Keratinocyte (primary cell): ENCODE measurements around the gene POLR1B. TPM values are rescaled to one million over a fixed set of nuclear protein-coding genes. Genes with fewer than 3 reads are reported as not detected.
"Not testable (repeated sequence)": the region's sequence is repeated elsewhere in the genome, so short reads cannot be mapped to it uniquely, and the experiment has no call there.

Experiments
- DNase-seq: peaks from one replicate; pipeline ENCODE4 v3.0.0-alpha.2; 2011; ENCODE audit warnings: low read depth, missing footprints, low spot score
- FAIRE-seq: peaks from 2 replicates; lab custom pipeline; 2011; peaks lifted over from hg19 to GRCh38; lab: Jason Lieb, UNC
- H2AFZ ChIP-seq: 2 replicates; pipeline ENCODE4 v1.6.0; 2012; ENCODE audit warnings: low read length, control low read depth, inconsistent platforms; ENCODE audit not compliant: control insufficient read depth
- H3K27ac ChIP-seq: 2 replicates; pipeline ENCODE4 v1.5.1; 2011; ENCODE audit warnings: low read length; ENCODE audit not compliant: control insufficient read depth, insufficient read depth
- H3K27me3 ChIP-seq: 3 replicates; pipeline ENCODE4 v1.6.0; 2011; ENCODE audit warnings: low read length; ENCODE audit not compliant: control insufficient read depth, insufficient read depth; ENCODE audit errors: extremely low read depth
- H3K36me3 ChIP-seq, 2 experiments: 2 replicates in 1 of 2; 3 replicates in 1 of 2; pipeline ENCODE4 v1.5.1; 2011; ENCODE audit warnings: low read length in 2 of 2, mild to moderate bottlenecking in 1 of 2; ENCODE audit not compliant: control insufficient read depth in 2 of 2, insufficient read depth in 2 of 2; ENCODE audit errors: extremely low read depth in 1 of 2
- H3K4me1 ChIP-seq: 3 replicates; pipeline ENCODE4 v1.5.1; 2011; ENCODE audit warnings: low read length; ENCODE audit not compliant: control insufficient read depth, insufficient read depth; ENCODE audit errors: extremely low read depth
- H3K4me2 ChIP-seq: 3 replicates; pipeline ENCODE4 v1.6.0; 2011; ENCODE audit warnings: low read depth, low read length; ENCODE audit not compliant: control insufficient read depth, insufficient read depth; ENCODE audit errors: extremely low read depth
- H3K4me3 ChIP-seq, 3 experiments: fragments of 200-600 bp in 1 of 3; sonication (generic) in 1 of 3; 2 replicates in 2 of 3; 3 replicates in 1 of 3; pipeline ENCODE4 v1.5.1; 2011 to 2016; ENCODE audit warnings: low read length in 3 of 3, mild to moderate bottlenecking in 3 of 3, control low read depth in 2 of 3, inconsistent platforms in 1 of 3, low read depth in 1 of 3, mixed read lengths in 1 of 3, mixed run types in 1 of 3, moderate library complexity in 1 of 3; ENCODE audit not compliant: control insufficient read depth in 2 of 3, insufficient read depth in 2 of 3; ENCODE audit errors: extremely low read depth in 1 of 3
- H3K79me2 ChIP-seq: 2 replicates; pipeline ENCODE4 v1.6.0; 2012; ENCODE audit warnings: low read length; ENCODE audit not compliant: control insufficient read depth, insufficient read depth
- H3K9ac ChIP-seq: 3 replicates; pipeline ENCODE4 v1.6.0; 2011; ENCODE audit warnings: low read length; ENCODE audit not compliant: control insufficient read depth, insufficient read depth; ENCODE audit errors: extremely low read depth
- H3K9me1 ChIP-seq: 3 replicates; pipeline ENCODE4 v1.6.0; 2011; ENCODE audit warnings: low read length; ENCODE audit not compliant: control insufficient read depth, insufficient read depth; ENCODE audit errors: extremely low read depth
- H3K9me3 ChIP-seq: 2 replicates; pipeline ENCODE4 v1.5.1; 2012; ENCODE audit warnings: low read depth, low read length; ENCODE audit not compliant: control insufficient read depth
- H4K20me1 ChIP-seq: 3 replicates; pipeline ENCODE4 v1.6.0; 2011; ENCODE audit warnings: low read length; ENCODE audit not compliant: control insufficient read depth, insufficient read depth; ENCODE audit errors: extremely low read depth
- EZH2 ChIP-seq: IDR thresholded peaks from one replicate; pipeline ENCODE4 v1.6.1; 2012; ENCODE audit warnings: inconsistent platforms, mild to moderate bottlenecking, low read length, moderate library complexity
- dilution Hi-C: fragments of 300-500 bp; cut with MboI; formaldehyde crosslinking; loops from one replicate; pipeline ENCODE4 v1.7.0; 2020; ENCODE audit warnings: low sequenced_read_pairs; ENCODE audit not compliant: extremely low pct_ligation_motif_present
- polyA plus RNA-seq, 5 experiments: library from polyadenylated mRNA; depleted of rRNA in 3 of 5; stranded (reverse) in 3 of 5; stranded (forward) in 1 of 5; unstranded in 1 of 5; fragments of >200 nt; gene quantifications; 1 replicate in 1 of 5; 2 replicates in 3 of 5; 3 replicates in 1 of 5; pipeline versions ENCODE4 v1.2.1 to v1.2.3, GENCODE V29; 2011 to 2012; ENCODE audit warnings: missing spikeins in 2 of 5, low read depth in 1 of 5, low replicate concordance in 1 of 5
- TF ChIP-seq, protein P1 (sequence below), 3 experiments: IDR thresholded peaks in 1 of 3; conservative IDR thresholded peaks in 1 of 3; optimal IDR thresholded peaks in 1 of 3; 2 replicates in 2 of 3; 3 replicates in 1 of 3; pipeline versions ENCODE3 to v1.5.1; 2011; ENCODE audit warnings: low read length in 3 of 3, mild to moderate bottlenecking in 3 of 3, moderate library complexity in 2 of 3, control low read depth in 1 of 3, inconsistent platforms in 1 of 3; ENCODE audit not compliant: insufficient read depth in 2 of 3; ENCODE audit errors: extremely low read depth in 1 of 3

POLR1B gene
- polyA plus RNA-seq, 1 donor (not counting 4 experiments of a cell fraction or from before 2014, with no cell fraction given) = 31.9 TPM

DNA sequence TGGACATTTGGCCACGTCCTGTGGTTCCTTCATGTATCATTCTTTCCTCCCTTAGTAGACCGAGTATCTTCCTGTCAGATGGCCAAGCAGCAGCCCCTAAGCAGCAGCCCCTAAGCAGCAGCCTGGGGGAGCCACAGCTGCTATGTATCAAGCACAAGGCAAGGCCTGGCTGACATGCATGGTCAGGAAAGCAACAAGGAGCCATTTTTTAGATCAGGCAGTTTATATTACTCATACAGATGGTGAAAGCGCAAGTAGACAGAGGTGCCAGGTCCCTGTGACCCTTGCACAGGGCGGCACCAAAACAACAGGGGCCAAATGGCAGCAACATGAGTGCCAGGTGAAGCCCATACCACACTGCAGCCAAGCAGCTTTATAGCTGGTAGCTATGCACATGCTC is 64.3 kb downstream of the POLR1B start:
- H3K9me1 ChIP-seq = no peaks in the 10 kb centered on the region
- FAIRE-seq (no peak), DNase-seq (no peak)
- no peak overlapping the region for H3K27ac ChIP-seq
- peaks cover 7% of the 10 kb centered on the region for H3K4me1 ChIP-seq
- no peak overlapping the region for H2AFZ ChIP-seq
- no peaks in the 10 kb centered on the region for H3K36me3 ChIP-seq
- H4K20me1 ChIP-seq = no peaks in the 10 kb centered on the region
- no peak overlapping the region for H3K4me3 ChIP-seq
- no peak overlapping the region for H3K4me2 ChIP-seq
- H3K9me3 ChIP-seq = no peaks in the 10 kb centered on the region
- H3K79me2 ChIP-seq = no peaks in the 10 kb centered on the region
- H3K27me3 ChIP-seq = no peaks in the 10 kb centered on the region
- TF ChIP-seq EZH2 = no peak
- H3K9ac ChIP-seq = no peak overlapping the region
- dilution Hi-C loops = no loop called here

DNA sequence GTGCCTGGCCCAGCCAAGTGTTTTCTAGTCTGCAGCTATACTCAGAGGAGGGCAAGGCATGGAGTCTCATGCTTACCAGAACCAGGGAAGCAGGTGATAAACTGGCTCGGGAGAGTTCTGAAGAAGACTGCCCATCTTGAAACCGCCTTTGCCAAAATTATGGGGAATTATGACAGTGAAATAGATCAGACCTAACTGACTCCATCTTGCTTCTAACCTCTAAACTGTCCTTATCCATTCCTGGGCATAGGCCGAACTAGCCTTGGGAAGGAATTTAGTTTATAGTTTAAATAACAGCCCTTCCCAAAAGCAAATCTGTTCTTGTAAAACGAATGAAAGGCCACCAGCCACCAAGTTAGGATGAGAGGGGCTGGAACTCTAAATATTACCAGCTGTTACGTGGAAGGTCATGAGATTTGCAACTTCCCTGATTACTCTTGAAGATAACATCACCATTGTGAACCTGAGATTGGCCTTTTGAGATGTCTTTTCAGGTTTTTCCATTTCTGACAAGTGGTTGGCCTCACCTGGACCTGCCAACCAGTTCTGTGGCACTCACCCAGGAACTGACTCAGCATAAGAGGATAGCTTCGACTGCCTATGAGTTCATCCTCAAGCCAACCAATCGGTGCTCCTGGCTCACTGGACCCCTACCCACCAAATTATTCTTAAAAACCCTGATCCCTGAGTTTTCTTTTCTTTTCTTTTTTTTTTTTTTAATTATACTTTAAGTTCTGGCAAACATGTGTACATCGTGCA is 65.6 kb downstream of the POLR1B start:
- Histone ChIP-seq H3K36me3 (no peaks in the 10 kb centered on the region), H3K9ac (no peak overlapping the region), H3K27ac (no peak overlapping the region), H2AFZ (no peak overlapping the region), H3K27me3 (no peaks in the 10 kb centered on the region), H3K9me3 (no peaks in the 10 kb centered on the region), H3K4me3 (no peak overlapping the region), H3K9me1 (no peaks in the 10 kb centered on the region), H4K20me1 (no peaks in the 10 kb centered on the region), H3K4me1 (peaks cover 3% of the 10 kb centered on the region), H3K4me2 (no peak overlapping the region), H3K79me2 (no peaks in the 10 kb centered on the region)
- dilution Hi-C loops = no loop called here
- peak; percentile 51 for FAIRE-seq
- no peak for DNase-seq
- no peak for TF ChIP-seq EZH2
- TF ChIP-seq, protein P1, sequence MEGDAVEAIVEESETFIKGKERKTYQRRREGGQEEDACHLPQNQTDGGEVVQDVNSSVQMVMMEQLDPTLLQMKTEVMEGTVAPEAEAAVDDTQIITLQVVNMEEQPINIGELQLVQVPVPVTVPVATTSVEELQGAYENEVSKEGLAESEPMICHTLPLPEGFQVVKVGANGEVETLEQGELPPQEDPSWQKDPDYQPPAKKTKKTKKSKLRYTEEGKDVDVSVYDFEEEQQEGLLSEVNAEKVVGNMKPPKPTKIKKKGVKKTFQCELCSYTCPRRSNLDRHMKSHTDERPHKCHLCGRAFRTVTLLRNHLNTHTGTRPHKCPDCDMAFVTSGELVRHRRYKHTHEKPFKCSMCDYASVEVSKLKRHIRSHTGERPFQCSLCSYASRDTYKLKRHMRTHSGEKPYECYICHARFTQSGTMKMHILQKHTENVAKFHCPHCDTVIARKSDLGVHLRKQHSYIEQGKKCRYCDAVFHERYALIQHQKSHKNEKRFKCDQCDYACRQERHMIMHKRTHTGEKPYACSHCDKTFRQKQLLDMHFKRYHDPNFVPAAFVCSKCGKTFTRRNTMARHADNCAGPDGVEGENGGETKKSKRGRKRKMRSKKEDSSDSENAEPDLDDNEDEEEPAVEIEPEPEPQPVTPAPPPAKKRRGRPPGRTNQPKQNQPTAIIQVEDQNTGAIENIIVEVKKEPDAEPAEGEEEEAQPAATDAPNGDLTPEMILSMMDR (optimal IDR thresholded peaks at IDR 0.05 in 1 of 3, IDR thresholded peaks at IDR 0.05 in 1 of 3, conservative IDR thresholded peaks at IDR 0.05 in 1 of 3; ENCODE audit: extremely low read depth in 1 of 3, insufficient read depth in 2 of 3, low read length in 3 of 3) = no peak

DNA sequence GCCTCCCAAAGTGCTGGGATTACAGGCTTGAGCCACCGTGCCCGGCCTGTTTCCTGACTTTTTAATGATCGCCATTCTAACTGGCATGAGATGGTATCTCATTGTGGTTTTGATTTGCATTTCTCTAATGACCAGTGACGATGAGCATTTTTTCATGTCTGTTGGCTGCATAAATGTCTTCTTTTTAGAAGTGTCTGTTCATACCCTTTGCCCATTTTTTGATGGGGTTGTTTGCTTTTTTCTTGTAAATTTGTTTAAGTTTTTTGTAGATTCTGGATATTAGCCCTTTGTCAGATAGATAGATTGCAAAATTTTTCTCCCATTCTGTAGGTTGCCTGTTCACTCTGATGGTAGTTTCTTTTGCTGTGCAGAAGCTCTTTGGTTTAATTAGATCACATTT is 67.1 kb downstream of the POLR1B start:
- H3K4me1 ChIP-seq, H3K79me2 ChIP-seq, H3K4me3 ChIP-seq, dilution Hi-C loops, H3K36me3 ChIP-seq, H3K9me3 ChIP-seq, H3K9ac ChIP-seq, DNase-seq, H3K4me2 ChIP-seq, H3K27ac ChIP-seq, H3K9me1 ChIP-seq, FAIRE-seq, H4K20me1 ChIP-seq, H3K27me3 ChIP-seq, H2AFZ ChIP-seq: not testable (repeated sequence)

DNA sequence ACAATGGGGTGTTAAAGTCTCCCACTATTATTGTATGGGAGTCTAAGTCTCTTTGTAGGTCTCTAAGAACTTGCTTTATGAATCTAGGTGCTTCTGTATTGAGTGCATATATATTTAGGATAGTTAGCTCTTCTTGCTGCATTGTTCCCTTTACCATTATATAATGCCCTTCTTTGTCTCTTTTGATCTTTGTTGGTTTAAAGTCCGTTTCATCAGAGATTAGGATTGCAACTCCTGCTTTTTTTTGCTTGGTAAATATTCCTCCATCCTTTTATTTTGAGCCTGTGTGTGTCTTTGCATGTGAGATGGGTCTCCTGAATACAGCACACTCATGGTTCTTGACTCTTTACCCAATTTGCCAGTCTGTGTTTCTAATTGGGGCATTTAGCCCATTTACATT is 70.0 kb downstream of the POLR1B start:
- H2AFZ ChIP-seq, H3K79me2 ChIP-seq, FAIRE-seq, H3K4me1 ChIP-seq, H3K27me3 ChIP-seq, H3K36me3 ChIP-seq, H4K20me1 ChIP-seq, H3K4me2 ChIP-seq, H3K4me3 ChIP-seq, DNase-seq, H3K9me3 ChIP-seq, dilution Hi-C loops, H3K9ac ChIP-seq, H3K9me1 ChIP-seq, H3K27ac ChIP-seq: not testable (repeated sequence)
